WTC11 (cell line): ENCODE data around the gene RASAL2. TPM values are rescaled to one million over a fixed set of nuclear protein-coding genes. Genes with fewer than 3 reads are reported as not detected.

Experiments used
- ATAC-seq: fragments of 200-7000 bp; cut with Tn5 transposase; 2 replicates; pipeline ENCODE4 v1.10.0; 2021; ENCODE audit warnings: mild to moderate bottlenecking, moderate library complexity
- CTCF ChIA-PET: fragments of 300-600 bp; sonication (Branson Sonifier 250); formaldehyde crosslinking; loops from one replicate; lab custom pipeline; 2021; ENCODE audit warnings: antibody characterized with exemption; lab: Charles Lee
- POLR2A ChIA-PET: fragments of 350-600 bp; sonication (Branson Sonifier 250); formaldehyde crosslinking; loops from one replicate; lab custom pipeline; 2021; ENCODE audit warnings: antibody characterized with exemption; lab: Charles Lee
- DNase-seq: peaks from one replicate; pipeline ENCODE4 v3.0.0; 2021; ENCODE audit warnings: low spot score
- H3K27ac Mint-ChIP-seq: 2 replicates; pipeline ENCODE4 v1.8.0; 2021; ENCODE audit warnings: mixed read lengths
- H3K27me3 Mint-ChIP-seq: 2 replicates; pipeline ENCODE4 v1.8.0; 2021; ENCODE audit warnings: low read depth, mild to moderate bottlenecking, moderate library complexity, mixed read lengths
- H3K36me3 Mint-ChIP-seq: 2 replicates; pipeline ENCODE4 v1.8.0; 2021; ENCODE audit warnings: mixed read lengths
- H3K4me1 Mint-ChIP-seq: 2 replicates; pipeline ENCODE4 v1.8.0; 2022; ENCODE audit warnings: mixed read lengths
- H3K4me3 Mint-ChIP-seq: 2 replicates; pipeline ENCODE4 v1.8.0; 2021; ENCODE audit warnings: mild to moderate bottlenecking, moderate library complexity, mixed read lengths
- H3K9me3 Mint-ChIP-seq: 2 replicates; pipeline ENCODE4 v1.8.0; 2021; ENCODE audit warnings: mixed read lengths
- ARID4B ChIP-seq: sonication (generic); formaldehyde crosslinking; IDR thresholded peaks from 2 replicates; pipeline ENCODE4 v1.8.0; 2023; ENCODE audit warnings: missing genetic modification reagents, mild to moderate bottlenecking, borderline replicate concordance
- ATF1 ChIP-seq: sonication (generic); formaldehyde crosslinking; IDR thresholded peaks from 2 replicates; pipeline ENCODE4 v1.8.1; 2023; ENCODE audit warnings: mild to moderate bottlenecking, moderate library complexity, missing genetic modification reagents
- CBFB ChIP-seq: sonication (generic); formaldehyde crosslinking; IDR thresholded peaks from 2 replicates; pipeline ENCODE4 v1.8.1; 2022; ENCODE audit warnings: mild to moderate bottlenecking, low read depth, missing genetic modification reagents
- EMX1 ChIP-seq: fragments of 250-450 bp; sonication (Bioruptor Pico); IDR thresholded peaks from 2 replicates; pipeline ENCODE4 v1.8.0; 2021; ENCODE audit warnings: mild to moderate bottlenecking
- ESRRA ChIP-seq: sonication (generic); formaldehyde crosslinking; IDR thresholded peaks from 2 replicates; pipeline ENCODE4 v1.8.1; 2022; ENCODE audit warnings: mild to moderate bottlenecking, missing genetic modification reagents, borderline replicate concordance
- ETV6 ChIP-seq: sonication (generic); formaldehyde crosslinking; IDR thresholded peaks from 2 replicates; pipeline ENCODE4 v1.8.1; 2022; ENCODE audit warnings: mild to moderate bottlenecking, missing genetic modification reagents
- FOXJ3 ChIP-seq: sonication (generic); formaldehyde crosslinking; IDR thresholded peaks from 2 replicates; pipeline ENCODE4 v1.9.0; 2021; ENCODE audit warnings: missing genetic modification reagents, mild to moderate bottlenecking, borderline replicate concordance
- GABPB1 ChIP-seq: sonication (generic); formaldehyde crosslinking; IDR thresholded peaks from 2 replicates; pipeline ENCODE4 v1.8.1; 2023; ENCODE audit warnings: mild to moderate bottlenecking, missing genetic modification reagents
- GRHL2 ChIP-seq: fragments of 250-450 bp; sonication (Bioruptor Pico); IDR thresholded peaks from 2 replicates; pipeline ENCODE4 v1.8.0; 2022; ENCODE audit warnings: mild to moderate bottlenecking, moderate library complexity; ENCODE audit not compliant: insufficient replicate concordance, severe bottlenecking
- HMGA2 ChIP-seq: fragments of 250-450 bp; sonication (Bioruptor Pico); IDR thresholded peaks from 2 replicates; pipeline ENCODE4 v1.4.0; 2021; ENCODE audit warnings: mild to moderate bottlenecking, moderate library complexity
- IRF2 ChIP-seq: sonication (generic); formaldehyde crosslinking; IDR thresholded peaks from 2 replicates; pipeline ENCODE4 v1.8.0; 2022; ENCODE audit warnings: low read depth, missing genetic modification reagents, borderline replicate concordance
- MAX ChIP-seq: sonication (generic); formaldehyde crosslinking; IDR thresholded peaks from 2 replicates; pipeline ENCODE4 v1.8.0; 2022; ENCODE audit warnings: mild to moderate bottlenecking, missing genetic modification reagents
- MYBL2 ChIP-seq: sonication (generic); formaldehyde crosslinking; IDR thresholded peaks from 2 replicates; pipeline ENCODE4 v1.8.1; 2023; ENCODE audit warnings: mild to moderate bottlenecking, moderate library complexity, missing genetic modification reagents
- NFYB ChIP-seq: sonication (generic); formaldehyde crosslinking; conservative IDR thresholded peaks from 2 replicates; pipeline ENCODE4 v1.8.0; 2022; ENCODE audit warnings: low read depth, missing genetic modification reagents
- NR3C1 ChIP-seq: sonication (generic); formaldehyde crosslinking; conservative IDR thresholded peaks from 2 replicates; pipeline ENCODE4 v1.8.1; 2023; ENCODE audit warnings: low read depth, mild to moderate bottlenecking, missing genetic modification reagents
- PRDM15 ChIP-seq: sonication (generic); formaldehyde crosslinking; IDR thresholded peaks from 2 replicates; pipeline ENCODE4 v1.8.0; 2022; ENCODE audit warnings: missing genetic modification reagents
- SP1 ChIP-seq: sonication (generic); formaldehyde crosslinking; conservative IDR thresholded peaks from 2 replicates; pipeline ENCODE4 v1.8.1; 2022; ENCODE audit warnings: missing genetic modification reagents
- USF2 ChIP-seq: sonication (generic); formaldehyde crosslinking; IDR thresholded peaks from 2 replicates; pipeline ENCODE4 v1.8.1; 2023; ENCODE audit warnings: mild to moderate bottlenecking, missing genetic modification reagents, moderate library complexity
- ZBTB21 ChIP-seq: sonication (generic); formaldehyde crosslinking; IDR thresholded peaks from 2 replicates; pipeline ENCODE4 v1.8.1; 2023; ENCODE audit warnings: mild to moderate bottlenecking, missing genetic modification reagents, borderline replicate concordance
- ZNF317 ChIP-seq: sonication (generic); formaldehyde crosslinking; IDR thresholded peaks from 2 replicates; pipeline ENCODE4 v1.8.1; 2023; ENCODE audit warnings: low read depth, mild to moderate bottlenecking, moderate library complexity, missing genetic modification reagents, borderline replicate concordance
- ZNF425 ChIP-seq: fragments of 250-450 bp; sonication (Bioruptor Pico); conservative IDR thresholded peaks from 2 replicates; pipeline ENCODE4 v1.9.0; 2021; ENCODE audit warnings: mild to moderate bottlenecking
- ZNF512 ChIP-seq: sonication (generic); formaldehyde crosslinking; IDR thresholded peaks from 2 replicates; pipeline ENCODE4 v1.8.1; 2022; ENCODE audit warnings: missing genetic modification reagents, borderline replicate concordance
- ZNF671 ChIP-seq: fragments of 250-450 bp; sonication (Bioruptor Pico); IDR thresholded peaks from 2 replicates; pipeline ENCODE4 v1.8.0; 2021; ENCODE audit warnings: mild to moderate bottlenecking
- total RNA-seq: library from RNA; stranded (reverse); gene quantifications from 3 replicates; pipeline ENCODE4 v1.2.3, GENCODE V29; 2021

The RASAL2 gene
- total RNA-seq, 1 experiment from 2014 or later, result 29.5 TPM

- Mint-ChIP-seq H3K4me1 (peaks cover 50% of the 10 kb centered on the region), H3K27me3 (no peaks in the 10 kb centered on the region), H3K36me3 (peaks cover 6% of the 10 kb centered on the region; the same call in 1 of the 2 replicates)
- POLR2A ChIA-PET, result interaction anchor here (0.5 kb wide), 1 partner anchor 49 kb away, joined by 4 read pairs; no protein-coding TSS in a partner anchor
- ATAC-seq (no peak), DNase-seq (no peak)
- TF ChIP-seq ARID4B (CRISPR knock-in tag) (no peak), MAX (no peak), ZNF512 (CRISPR knock-in tag) (no peak), ZNF671 (no peak), ETV6 (CRISPR knock-in tag) (no peak), ATF1 (CRISPR knock-in tag) (no peak), PRDM15 (CRISPR knock-in tag) (no peak), ZNF317 (CRISPR knock-in tag) (no peak), SP1 (CRISPR knock-in tag) (no peak), FOXJ3 (no peak), NFYB (CRISPR knock-in tag) (no peak), ESRRA (no peak), GABPB1 (CRISPR knock-in tag) (no peak), GRHL2 (CRISPR knock-in tag) (no peak), NR3C1 (CRISPR knock-in tag) (no peak)
- TF ChIP-seq, all 79 proteins: peak for 0
- Mint-ChIP-seq H3K27ac (peak overlapping the region; percentile 47), H3K9me3 (no peaks in the 10 kb centered on the region), H3K4me3 (no peak overlapping the region)
- CTCF ChIA-PET, result interaction anchor here (1.0 kb wide), 1 partner anchor 274 kb away, joined by 3 read pairs; no protein-coding TSS in a partner anchor
Measured at GRCh38 chr1:178098262-178098661, 4.4 kb downstream of the RASAL2 start.

GRCh38 chr1:178101266-178101630 lies 7.3 kb downstream of the RASAL2 start:
- Mint-ChIP-seq H3K4me3 (no peak overlapping the region), H3K27me3 (no peaks in the 10 kb centered on the region), H3K9me3 (no peaks in the 10 kb centered on the region), H3K4me1 (peaks cover 46% of the 10 kb centered on the region), H3K27ac (no peak overlapping the region), H3K36me3 (peaks cover under 1% of the 10 kb centered on the region; the same call in 1 of the 2 replicates)
- ChIA-PET CTCF (interaction anchor here (0.6 to 1.6 kb wide), 4 partner anchors 8 to 157 kb away, joined by 3 to 5 read pairs (median 4); partner anchors contain the start of gene RASAL2), POLR2A (no interaction called here)
- no peak for ATAC-seq
- no peak for DNase-seq
- no peak for TF ChIP-seq ZBTB21 (CRISPR knock-in tag)
- no peak for TF ChIP-seq CBFB (CRISPR knock-in tag)
- TF ChIP-seq MYBL2 (CRISPR knock-in tag), result no peak
- no peak for TF ChIP-seq ZNF425
- no peak for TF ChIP-seq MAX
- TF ChIP-seq IRF2 (CRISPR knock-in tag), result no peak
- no peak for TF ChIP-seq USF2 (CRISPR knock-in tag)
- no peak for TF ChIP-seq EMX1 (CRISPR knock-in tag)
- TF ChIP-seq HMGA2 (CRISPR knock-in tag), result no peak
